ENCODE measurements around the gene BPIFB1.

BPIFB1 gene

DNA sequence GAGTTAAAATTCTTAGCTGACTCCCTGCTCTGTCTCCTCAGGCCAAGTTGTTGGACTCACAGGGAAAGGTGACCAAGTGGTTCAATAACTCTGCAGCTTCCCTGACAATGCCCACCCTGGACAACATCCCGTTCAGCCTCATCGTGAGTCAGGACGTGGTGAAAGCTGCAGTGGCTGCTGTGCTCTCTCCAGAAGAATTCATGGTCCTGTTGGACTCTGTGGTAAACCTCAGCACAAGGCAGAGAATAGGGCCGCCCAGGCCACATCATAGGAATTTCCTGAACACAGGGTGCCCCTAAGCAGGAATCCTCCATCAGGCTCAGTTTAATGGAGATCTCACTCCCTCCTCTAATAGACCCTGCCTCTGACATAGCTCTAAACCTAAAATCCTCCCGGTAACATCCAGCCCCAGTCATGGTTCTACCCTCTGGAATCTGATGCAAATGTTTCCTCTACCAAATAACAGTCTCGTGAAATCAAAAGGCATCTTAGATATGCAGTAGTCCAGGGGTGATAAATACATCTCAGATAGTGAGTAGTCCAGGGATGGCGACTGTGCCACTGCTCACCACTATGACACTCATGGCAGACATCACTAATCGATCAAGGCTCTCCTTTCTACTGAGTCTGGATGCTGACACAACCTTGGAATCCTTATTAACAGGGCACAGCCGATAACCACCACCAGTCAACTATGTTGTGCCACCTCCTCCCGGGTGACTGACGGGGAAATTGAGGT lies 18.3 kb downstream of the BPIFB1 start:
- in situ Hi-C loops (cut with HindIII; ENCODE audit: low pct_ligation_motif_present, low sequenced_read_pairs): no loop called here
- Histone ChIP-seq H3K36me3 (replicated peaks) (no peaks in the 10 kb centered on the region), H3K27me3 (replicated peaks) (no peaks in the 10 kb centered on the region), H3K4me3 (ENCODE audit: low read depth, low read length) (no peak overlapping the region), H3K27ac (no peak overlapping the region)
- peak; percentile 10 for DNase-seq
- TF ChIP-seq, protein P1, sequence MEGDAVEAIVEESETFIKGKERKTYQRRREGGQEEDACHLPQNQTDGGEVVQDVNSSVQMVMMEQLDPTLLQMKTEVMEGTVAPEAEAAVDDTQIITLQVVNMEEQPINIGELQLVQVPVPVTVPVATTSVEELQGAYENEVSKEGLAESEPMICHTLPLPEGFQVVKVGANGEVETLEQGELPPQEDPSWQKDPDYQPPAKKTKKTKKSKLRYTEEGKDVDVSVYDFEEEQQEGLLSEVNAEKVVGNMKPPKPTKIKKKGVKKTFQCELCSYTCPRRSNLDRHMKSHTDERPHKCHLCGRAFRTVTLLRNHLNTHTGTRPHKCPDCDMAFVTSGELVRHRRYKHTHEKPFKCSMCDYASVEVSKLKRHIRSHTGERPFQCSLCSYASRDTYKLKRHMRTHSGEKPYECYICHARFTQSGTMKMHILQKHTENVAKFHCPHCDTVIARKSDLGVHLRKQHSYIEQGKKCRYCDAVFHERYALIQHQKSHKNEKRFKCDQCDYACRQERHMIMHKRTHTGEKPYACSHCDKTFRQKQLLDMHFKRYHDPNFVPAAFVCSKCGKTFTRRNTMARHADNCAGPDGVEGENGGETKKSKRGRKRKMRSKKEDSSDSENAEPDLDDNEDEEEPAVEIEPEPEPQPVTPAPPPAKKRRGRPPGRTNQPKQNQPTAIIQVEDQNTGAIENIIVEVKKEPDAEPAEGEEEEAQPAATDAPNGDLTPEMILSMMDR (IDR thresholded peaks at IDR 0.05; ENCODE audit: low read depth, low read length, missing control alignments): no peak

DNA sequence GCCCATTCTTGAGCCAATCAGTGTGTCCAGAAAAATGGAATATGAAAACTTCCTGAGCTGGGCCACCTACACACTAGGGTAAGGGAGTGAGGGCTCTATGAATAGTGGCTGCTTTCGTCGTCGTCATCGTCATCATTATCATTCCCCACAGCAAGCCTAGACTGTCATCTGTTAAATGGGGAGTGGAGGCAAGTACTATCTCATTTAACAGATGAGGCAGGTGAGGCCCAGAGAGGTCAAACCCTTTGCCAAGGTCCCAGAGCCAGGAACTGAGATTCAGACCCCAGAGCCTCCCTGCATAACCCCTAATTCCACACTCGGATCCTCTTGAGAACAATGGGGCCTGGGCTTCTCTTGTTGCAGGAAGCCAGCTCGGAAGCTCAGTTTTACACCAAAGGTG lies 20.6 kb downstream of the BPIFB1 start:
- Histone ChIP-seq H3K27ac (no peak overlapping the region), H3K4me3 (ENCODE audit: low read depth, low read length) (no peak overlapping the region), H3K27me3 (replicated peaks) (no peaks in the 10 kb centered on the region), H3K36me3 (replicated peaks) (no peaks in the 10 kb centered on the region)
- no peak for DNase-seq
- in situ Hi-C loops (cut with HindIII; ENCODE audit: low pct_ligation_motif_present, low sequenced_read_pairs): no loop called here
- TF ChIP-seq, protein P1 (IDR thresholded peaks at IDR 0.05; ENCODE audit: low read depth, low read length, missing control alignments): no peak

DNA sequence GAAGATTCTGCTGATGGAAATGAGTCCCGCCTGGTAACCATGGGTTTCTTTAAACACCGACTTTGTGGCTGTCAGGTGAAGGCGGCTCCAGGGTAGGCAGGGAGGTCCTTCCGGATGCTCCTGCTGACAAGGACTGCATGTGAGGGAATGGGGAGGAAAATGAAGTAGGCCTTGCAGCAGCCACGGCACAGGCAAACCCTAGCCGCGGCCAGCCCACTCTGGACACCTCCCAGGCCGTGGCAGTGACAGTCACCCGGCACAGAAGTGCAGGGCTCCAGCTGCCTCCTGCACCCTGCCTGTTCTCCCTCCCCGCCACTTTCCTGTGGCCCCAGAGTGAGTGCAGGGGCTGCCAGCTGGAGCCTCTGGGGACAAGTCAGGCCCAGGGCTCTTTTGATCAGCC lies 21.0 kb downstream of the BPIFB1 start:
- Histone ChIP-seq H3K27ac (no peak overlapping the region), H3K27me3 (replicated peaks) (no peaks in the 10 kb centered on the region), H3K4me3 (ENCODE audit: low read depth, low read length) (no peak overlapping the region), H3K36me3 (replicated peaks) (no peaks in the 10 kb centered on the region)
- DNase-seq: no peak
- TF ChIP-seq, protein P1 (IDR thresholded peaks at IDR 0.05; ENCODE audit: low read depth, low read length, missing control alignments): no peak
- in situ Hi-C loops (cut with HindIII; ENCODE audit: low pct_ligation_motif_present, low sequenced_read_pairs): no loop called here

DNA sequence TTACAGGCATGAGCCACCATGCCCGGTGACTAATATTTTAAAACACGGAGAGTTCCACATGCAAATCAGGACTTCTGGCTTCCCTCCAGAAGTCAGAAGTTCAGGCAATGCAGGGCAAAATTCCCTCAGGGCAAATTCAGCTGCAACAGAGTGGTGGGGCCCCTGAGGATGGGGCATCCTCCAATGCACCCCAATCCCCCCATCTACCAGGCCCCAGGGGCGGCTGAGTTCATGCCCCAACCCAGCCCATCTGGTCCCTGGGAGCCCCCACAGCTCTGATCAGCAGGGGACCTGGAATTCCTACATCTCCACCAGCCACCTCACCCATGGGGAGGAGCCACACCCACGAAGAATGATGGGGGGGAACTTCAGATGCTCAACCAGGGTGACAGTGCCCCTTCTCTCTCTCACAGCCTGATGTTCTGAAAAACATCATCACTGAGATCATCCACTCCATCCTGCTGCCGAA lies 22.6 kb downstream of the BPIFB1 start:
- Histone ChIP-seq H3K4me3 (ENCODE audit: low read depth, low read length) (no peak overlapping the region), H3K27ac (no peak overlapping the region), H3K36me3 (replicated peaks) (no peaks in the 10 kb centered on the region), H3K27me3 (replicated peaks) (no peaks in the 10 kb centered on the region)
- TF ChIP-seq, protein P1 (IDR thresholded peaks at IDR 0.05; ENCODE audit: low read depth, low read length, missing control alignments): no peak
- peak; percentile 2 for DNase-seq
- in situ Hi-C loops (cut with HindIII; ENCODE audit: low pct_ligation_motif_present, low sequenced_read_pairs): no loop called here

DNA sequence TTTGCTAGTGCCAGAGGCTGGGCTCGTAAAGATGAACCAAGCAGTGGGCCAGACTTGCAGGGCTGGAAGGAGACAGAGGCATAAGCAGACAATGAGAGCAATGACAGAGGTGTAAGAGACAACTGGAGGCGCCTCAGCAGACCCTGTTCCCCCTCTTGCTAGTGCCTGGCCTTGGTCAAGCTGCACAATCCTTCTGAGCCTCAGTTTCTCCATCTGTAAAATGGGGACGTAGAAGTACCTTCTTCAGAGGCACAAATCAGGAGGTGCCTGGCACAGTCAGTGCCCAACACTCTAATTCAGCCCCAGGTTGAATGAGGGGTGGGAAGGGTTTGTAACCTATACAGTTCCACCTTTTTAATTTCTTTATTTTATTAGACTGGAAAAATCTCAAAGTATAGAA lies 23.2 kb downstream of the BPIFB1 start:
- Histone ChIP-seq H3K4me3 (ENCODE audit: low read depth, low read length) (no peak overlapping the region), H3K36me3 (replicated peaks) (no peaks in the 10 kb centered on the region), H3K27ac (no peak overlapping the region), H3K27me3 (replicated peaks) (no peaks in the 10 kb centered on the region)
- DNase-seq: no peak
- in situ Hi-C loops (cut with HindIII; ENCODE audit: low pct_ligation_motif_present, low sequenced_read_pairs): no loop called here
- TF ChIP-seq, protein P1 (IDR thresholded peaks at IDR 0.05; ENCODE audit: low read depth, low read length, missing control alignments): no peak

DNA sequence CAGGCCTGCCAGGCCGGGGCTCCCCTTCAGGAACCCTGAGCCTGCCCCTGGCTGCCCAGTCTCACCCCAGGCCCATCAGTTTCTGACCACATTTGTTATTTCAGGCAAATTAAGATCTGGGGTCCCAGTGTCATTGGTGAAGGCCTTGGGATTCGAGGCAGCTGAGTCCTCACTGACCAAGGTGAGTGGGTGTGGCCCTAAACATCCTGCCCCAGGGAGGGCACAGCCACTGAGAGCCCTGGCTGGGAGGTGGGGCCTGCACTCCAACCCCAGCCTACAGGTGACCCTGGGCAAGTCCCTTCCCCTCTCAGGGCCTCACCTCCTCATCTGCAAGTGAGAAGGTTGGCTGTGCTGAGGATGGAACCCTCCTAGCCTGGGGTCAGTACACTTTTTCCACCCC lies 23.8 kb downstream of the BPIFB1 start:
- DNase-seq: no peak
- in situ Hi-C loops (cut with HindIII; ENCODE audit: low pct_ligation_motif_present, low sequenced_read_pairs): no loop called here
- TF ChIP-seq, protein P1 (IDR thresholded peaks at IDR 0.05; ENCODE audit: low read depth, low read length, missing control alignments): no peak
- H3K27ac ChIP-seq: no peak overlapping the region
- H3K36me3 ChIP-seq (replicated peaks): no peaks in the 10 kb centered on the region
- H3K4me3 ChIP-seq (ENCODE audit: low read depth, low read length): no peak overlapping the region
- H3K27me3 ChIP-seq (replicated peaks): no peaks in the 10 kb centered on the region

Data from brain microvascular endothelial cell (primary cell).